ENCODE data around the gene HNF1A. TPM values are rescaled to one million over a fixed set of nuclear protein-coding genes. Genes with fewer than 3 reads are reported as not detected.

The HNF1A gene
- polyA plus RNA-seq, 1 donor (not counting 4 experiments of a cell fraction or from before 2014, with no cell fraction given) = not detected

DNA sequence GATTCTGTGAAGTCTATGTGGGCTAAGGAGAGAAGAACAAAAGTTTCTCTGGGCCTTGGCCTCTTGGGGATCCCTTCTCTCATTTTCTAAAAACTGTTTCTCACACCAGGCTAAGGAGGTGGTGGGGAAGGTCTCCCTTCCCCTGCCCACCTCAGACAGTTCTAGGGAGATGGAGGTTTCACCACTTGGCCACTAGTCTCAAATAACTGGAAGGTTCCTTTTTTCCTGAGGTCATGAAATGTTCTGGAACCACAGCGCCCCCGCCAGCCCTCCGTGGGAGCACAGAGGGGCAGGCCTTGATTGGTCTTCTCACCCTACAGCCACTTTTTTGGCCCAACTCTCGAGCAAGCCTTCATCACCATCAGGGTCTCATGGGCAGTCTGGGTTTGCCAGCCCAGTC lies 25.3 kb downstream of the HNF1A start:
- no peak overlapping the region for H3K4me3 ChIP-seq (ENCODE audit: control insufficient read depth in 2 of 3, extremely low read depth in 1 of 3, insufficient read depth in 2 of 3, low read depth in 1 of 3, low read length in 3 of 3)
- H3K4me1 ChIP-seq (ENCODE audit: control insufficient read depth, extremely low read depth, insufficient read depth, low read length) = no peaks in the 10 kb centered on the region
- no peaks in the 10 kb centered on the region for H4K20me1 ChIP-seq (ENCODE audit: control insufficient read depth, extremely low read depth, insufficient read depth, low read length)
- peaks cover 15 to 23% of the 10 kb centered on the region in 2 experiments for H3K36me3 ChIP-seq (ENCODE audit: control insufficient read depth in 2 of 2, extremely low read depth in 1 of 2, insufficient read depth in 2 of 2, low read length in 2 of 2)
- no peaks in the 10 kb centered on the region for H3K27me3 ChIP-seq (ENCODE audit: control insufficient read depth, extremely low read depth, insufficient read depth, low read length)
- no peak overlapping the region for H3K4me2 ChIP-seq (ENCODE audit: control insufficient read depth, extremely low read depth, insufficient read depth, low read depth, low read length)
- DNase-seq (ENCODE audit: low read depth, low spot score) = no peak
- dilution Hi-C loops (cut with MboI; ENCODE audit: extremely low pct_ligation_motif_present, low sequenced_read_pairs) = no loop called here
- H3K27ac ChIP-seq (ENCODE audit: control insufficient read depth, insufficient read depth, low read length) = no peak overlapping the region
- no peak overlapping the region for H3K9ac ChIP-seq (ENCODE audit: control insufficient read depth, extremely low read depth, insufficient read depth, low read length)
- FAIRE-seq = no peak
- H3K9me1 ChIP-seq (ENCODE audit: control insufficient read depth, extremely low read depth, insufficient read depth, low read length) = no peaks in the 10 kb centered on the region
- H3K79me2 ChIP-seq (ENCODE audit: control insufficient read depth, insufficient read depth, low read length) = no peaks in the 10 kb centered on the region
- TF ChIP-seq CTCF (optimal IDR thresholded peaks at IDR 0.05 in 1 of 3, IDR thresholded peaks at IDR 0.05 in 1 of 3, conservative IDR thresholded peaks at IDR 0.05 in 1 of 3; ENCODE audit: extremely low read depth in 1 of 3, insufficient read depth in 2 of 3, low read length in 3 of 3) (no peak), EZH2 (IDR thresholded peaks at IDR 0.05; ENCODE audit: low read length) (no peak)
- no peak overlapping the region for H2AFZ ChIP-seq (ENCODE audit: control insufficient read depth, low read length)
- no peaks in the 10 kb centered on the region for H3K9me3 ChIP-seq (ENCODE audit: control insufficient read depth, low read depth, low read length)

GRCh38 chr12:121004253-121004815 lies 26.0 kb downstream of the HNF1A start:
- H3K4me3 ChIP-seq (ENCODE audit: control insufficient read depth in 2 of 3, extremely low read depth in 1 of 3, insufficient read depth in 2 of 3, low read depth in 1 of 3, low read length in 3 of 3) = no peak overlapping the region
- H3K27me3 ChIP-seq (ENCODE audit: control insufficient read depth, extremely low read depth, insufficient read depth, low read length) = no peaks in the 10 kb centered on the region
- no peaks in the 10 kb centered on the region for H3K4me1 ChIP-seq (ENCODE audit: control insufficient read depth, extremely low read depth, insufficient read depth, low read length)
- no peaks in the 10 kb centered on the region for H3K9me3 ChIP-seq (ENCODE audit: control insufficient read depth, low read depth, low read length)
- no peaks in the 10 kb centered on the region for H3K9me1 ChIP-seq (ENCODE audit: control insufficient read depth, extremely low read depth, insufficient read depth, low read length)
- H3K36me3 ChIP-seq (ENCODE audit: control insufficient read depth in 2 of 2, extremely low read depth in 1 of 2, insufficient read depth in 2 of 2, low read length in 2 of 2) = peaks cover 18 to 25% of the 10 kb centered on the region in 2 experiments
- H3K27ac ChIP-seq (ENCODE audit: control insufficient read depth, insufficient read depth, low read length) = no peak overlapping the region
- FAIRE-seq (no peak), DNase-seq (ENCODE audit: low read depth, low spot score) (no peak)
- H4K20me1 ChIP-seq (ENCODE audit: control insufficient read depth, extremely low read depth, insufficient read depth, low read length) = no peaks in the 10 kb centered on the region
- H3K4me2 ChIP-seq (ENCODE audit: control insufficient read depth, extremely low read depth, insufficient read depth, low read depth, low read length) = no peak overlapping the region
- dilution Hi-C loops (cut with MboI; ENCODE audit: extremely low pct_ligation_motif_present, low sequenced_read_pairs) = no loop called here
- TF ChIP-seq EZH2 (IDR thresholded peaks at IDR 0.05; ENCODE audit: low read length) (no peak), CTCF (optimal IDR thresholded peaks at IDR 0.05 in 1 of 3, IDR thresholded peaks at IDR 0.05 in 1 of 3, conservative IDR thresholded peaks at IDR 0.05 in 1 of 3; ENCODE audit: extremely low read depth in 1 of 3, insufficient read depth in 2 of 3, low read length in 3 of 3) (no peak)
- H3K9ac ChIP-seq (ENCODE audit: control insufficient read depth, extremely low read depth, insufficient read depth, low read length) = no peak overlapping the region
- H2AFZ ChIP-seq (ENCODE audit: control insufficient read depth, low read length) = no peak overlapping the region
- H3K79me2 ChIP-seq (ENCODE audit: control insufficient read depth, insufficient read depth, low read length) = no peaks in the 10 kb centered on the region
